Measurements from ENCODE around the gene CALR3. TPM values are rescaled to one million over a fixed set of nuclear protein-coding genes. Genes with fewer than 3 reads are reported as not detected.
"Not testable (repeated sequence)": the region's sequence is repeated elsewhere in the genome, so short reads cannot be mapped to it uniquely, and the experiment has no call there.

Gene CALR3
- total RNA-seq, 1 donor from 2014 or later = not detected

GRCh38 chr19:16518061-16518460 is 22.1 kb upstream of the CALR3 start:
- no peak for TF ChIP-seq CTCF (conservative IDR thresholded peaks at IDR 0.05; ENCODE audit: low read depth, low read length)
- DNase-seq (ENCODE audit: low read depth) = no peak
- H3K4me3 ChIP-seq (ENCODE audit: low read depth, low read length) = no peak overlapping the region

- TF ChIP-seq CTCF (conservative IDR thresholded peaks at IDR 0.05; ENCODE audit: low read depth, low read length) = no peak
- DNase-seq (ENCODE audit: low read depth) = no peak
- no peak overlapping the region for H3K4me3 ChIP-seq (ENCODE audit: low read depth, low read length)
Observed at GRCh38 chr19:16516923-16517610, 21.1 kb upstream of the CALR3 start.

DNA sequence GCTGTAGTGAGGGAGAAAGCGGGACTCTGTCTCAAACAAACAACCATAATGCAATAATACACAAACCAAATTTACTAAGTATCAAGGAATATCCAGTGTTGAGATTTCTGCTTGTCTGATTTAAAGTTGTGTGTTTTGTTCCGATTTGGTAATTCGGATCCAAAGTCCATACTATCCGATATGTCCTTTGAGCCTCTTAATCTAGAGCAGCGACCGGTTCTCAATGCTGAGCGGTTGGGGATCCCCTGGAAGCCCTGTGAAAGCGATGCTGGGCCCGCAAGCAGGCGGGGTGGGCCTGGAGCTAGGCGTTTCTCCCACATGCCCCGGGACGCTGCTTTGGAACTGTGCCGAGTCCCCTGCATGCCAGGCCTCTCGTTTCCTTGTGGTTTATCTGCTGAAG is 20.4 kb upstream of the CALR3 start:
- DNase-seq (ENCODE audit: low read depth) = no peak
- H3K4me3 ChIP-seq (ENCODE audit: low read depth, low read length) = no peak overlapping the region
- no peak for TF ChIP-seq CTCF (conservative IDR thresholded peaks at IDR 0.05; ENCODE audit: low read depth, low read length)

DNA sequence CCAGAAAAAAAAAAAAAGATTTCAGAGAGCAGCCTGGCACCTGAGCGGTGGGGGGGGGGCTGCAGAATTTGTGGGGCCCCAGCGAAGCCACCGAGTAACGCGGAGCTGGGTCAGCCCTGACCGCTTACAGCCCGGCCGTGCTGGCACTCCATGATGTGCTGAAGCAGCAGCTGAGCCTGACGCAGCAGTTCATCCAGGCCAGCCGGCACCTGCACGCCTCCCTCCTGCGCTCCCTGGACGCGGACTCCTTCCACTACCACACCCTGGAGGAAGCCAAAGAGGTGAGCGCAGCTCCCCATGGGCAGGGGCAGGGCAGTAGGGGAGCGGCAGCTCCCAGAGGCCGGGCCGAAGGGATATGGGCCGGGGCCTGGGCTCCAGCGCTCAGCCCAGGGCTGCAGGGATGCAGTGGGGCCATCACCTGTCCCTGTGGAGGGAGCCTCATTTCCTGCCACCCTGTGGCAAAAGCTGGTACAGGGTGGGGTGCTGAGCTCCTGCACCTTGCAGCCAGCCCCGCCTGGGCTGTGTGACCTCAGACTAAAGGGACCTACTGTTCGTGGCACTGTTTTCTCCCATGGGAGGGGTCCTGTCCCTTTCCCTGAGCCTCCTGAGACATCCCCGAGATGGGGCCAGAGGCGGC is 18.5 kb upstream of the CALR3 start:
- H3K4me3 ChIP-seq (ENCODE audit: low read depth, low read length) = no peak overlapping the region
- TF ChIP-seq CTCF (conservative IDR thresholded peaks at IDR 0.05; ENCODE audit: low read depth, low read length) = peak; percentile 10
- no peak for DNase-seq (ENCODE audit: low read depth)

DNA sequence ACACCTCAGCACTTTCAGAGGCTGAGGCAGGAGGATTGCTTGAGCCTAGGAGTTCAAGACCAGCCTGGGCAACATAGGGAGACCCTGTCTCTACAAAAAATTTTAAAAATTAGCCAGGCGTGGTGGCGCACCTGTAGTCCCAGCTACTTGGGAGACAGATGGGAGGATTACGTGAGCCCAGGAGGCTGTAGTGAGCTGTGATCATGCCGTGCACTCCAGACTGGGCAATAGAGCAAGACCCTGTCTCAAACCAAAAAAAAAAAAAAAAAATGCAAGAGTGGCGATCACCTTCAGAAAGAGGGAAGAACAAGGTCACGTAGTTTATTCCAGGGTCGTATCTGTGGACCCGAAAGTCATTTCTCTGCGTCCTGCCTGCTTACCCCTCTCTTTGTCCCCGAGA is 16.6 kb upstream of the CALR3 start:
- not testable (repeated sequence) for DNase-seq (ENCODE audit: low read depth)

DNA sequence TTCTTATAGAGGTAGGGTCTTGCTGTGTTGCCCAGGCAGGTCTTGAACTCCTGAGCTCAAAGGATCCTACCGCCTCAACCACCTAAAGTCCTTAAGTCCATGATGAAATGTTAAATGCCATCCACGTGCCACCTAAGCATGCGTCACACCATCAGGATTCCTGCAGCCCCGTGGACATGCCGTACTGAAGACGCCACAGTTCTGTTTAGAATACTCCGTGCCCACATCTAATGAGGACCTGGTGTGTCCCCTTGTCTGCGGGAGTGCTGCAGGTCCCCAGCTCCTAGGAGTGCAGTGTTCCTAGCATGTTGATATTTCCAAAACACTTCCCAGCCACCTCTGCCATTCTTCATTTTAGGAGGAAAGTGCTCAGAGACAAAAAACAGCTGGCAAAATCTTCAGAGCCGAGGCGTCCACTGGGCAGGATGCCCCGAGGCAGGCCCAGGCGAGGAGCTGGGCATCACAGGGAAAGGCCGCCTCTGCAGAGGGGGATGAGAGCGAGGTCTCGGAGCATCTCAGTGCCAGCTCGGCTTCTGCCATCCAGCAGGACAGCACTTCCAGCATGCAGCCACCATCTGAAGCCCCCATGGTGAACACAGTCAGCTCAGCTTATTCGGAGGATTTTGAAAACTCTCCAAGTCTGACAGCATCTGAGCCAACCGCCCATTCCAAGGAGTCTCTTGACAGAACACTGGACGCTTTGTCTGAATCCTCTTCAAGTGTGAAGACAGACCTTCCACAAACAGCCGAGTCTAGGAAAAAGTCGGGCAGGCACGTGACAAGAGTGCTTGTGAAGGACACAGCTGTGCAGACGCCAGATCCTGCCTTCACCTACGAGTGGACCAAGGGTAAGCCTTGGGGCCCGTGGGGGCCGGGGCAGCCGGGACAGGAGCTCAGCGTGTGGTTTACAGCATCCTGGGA is 13.4 kb upstream of the CALR3 start:
- no peak for TF ChIP-seq CTCF (conservative IDR thresholded peaks at IDR 0.05; ENCODE audit: low read depth, low read length)

More for the DNA sequence above, 16.6 kb upstream of the CALR3 start:
- not testable (repeated sequence) for H3K4me3 ChIP-seq (ENCODE audit: low read depth, low read length)

DNA sequence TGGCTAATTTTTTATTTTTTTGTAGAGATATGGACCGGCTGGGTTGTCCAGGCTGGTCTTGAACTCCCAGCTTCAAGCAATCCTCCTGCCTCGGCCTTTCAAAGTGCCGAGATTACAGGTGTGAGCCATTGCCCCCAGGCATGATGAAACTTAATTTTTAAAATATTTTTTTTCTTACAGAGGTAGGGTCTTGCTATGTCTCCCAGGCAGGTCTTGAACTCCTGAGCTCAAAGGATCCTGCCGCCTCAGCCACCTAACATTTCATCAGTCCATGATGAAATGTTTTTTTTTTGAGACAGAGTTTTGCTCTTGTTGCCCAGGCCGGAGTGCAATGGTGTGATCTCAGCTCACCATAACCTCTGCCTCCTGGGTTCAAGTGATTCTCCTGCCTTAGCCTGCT is 12.6 kb upstream of the CALR3 start:
- no peak for DNase-seq (ENCODE audit: low read depth)
- H3K4me3 ChIP-seq (ENCODE audit: low read depth, low read length) = no peak overlapping the region
- TF ChIP-seq CTCF (conservative IDR thresholded peaks at IDR 0.05; ENCODE audit: low read depth, low read length) = no peak

More for the DNA sequence above, 13.4 kb upstream of the CALR3 start:
- H3K4me3 ChIP-seq (ENCODE audit: low read depth, low read length) = no peak overlapping the region
- DNase-seq (ENCODE audit: low read depth) = no peak
